HG03097 (cell line): ENCODE results near the gene ETV1.
"Not testable (repeated sequence)": the region's sequence is repeated elsewhere in the genome, so short reads cannot be mapped to it uniquely, and the experiment has no call there.

Source experiments
- ATAC-seq: cut with Tn5 transposase; IDR thresholded peaks from one replicate; pipeline ENCODE4 v1.9.1; 2021; ENCODE audit not compliant: unreplicated experiment, low FRiP score

Gene ETV1

DNA sequence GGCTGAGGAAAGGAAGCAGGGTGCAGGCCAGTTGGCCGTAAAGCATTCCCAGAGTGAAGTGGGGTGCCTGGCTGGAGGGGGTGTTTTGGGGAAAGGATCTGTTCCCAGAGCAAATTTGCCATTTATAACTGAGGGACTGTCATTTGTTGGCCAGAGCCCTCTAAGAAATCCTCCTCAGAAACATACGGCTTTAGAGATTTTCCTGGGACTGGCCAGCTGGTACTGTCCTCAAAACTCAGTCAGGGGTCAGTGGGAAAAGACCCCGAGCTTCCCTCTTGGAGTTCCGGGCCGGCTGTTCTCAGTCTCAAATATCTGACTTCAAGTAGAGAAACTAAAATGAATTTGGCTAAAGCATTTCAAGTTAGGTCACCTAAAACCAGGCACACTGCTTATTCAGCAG, 55.9 kb downstream of the ETV1 start:
- ATAC-seq: no peak

GRCh38 chr7:13933091-13933490, 56.4 kb downstream of the ETV1 start:
- no peak for ATAC-seq

- no peak for ATAC-seq
These were observed 57.3 kb downstream of the ETV1 start for GRCh38 chr7:13932131-13932530.

DNA sequence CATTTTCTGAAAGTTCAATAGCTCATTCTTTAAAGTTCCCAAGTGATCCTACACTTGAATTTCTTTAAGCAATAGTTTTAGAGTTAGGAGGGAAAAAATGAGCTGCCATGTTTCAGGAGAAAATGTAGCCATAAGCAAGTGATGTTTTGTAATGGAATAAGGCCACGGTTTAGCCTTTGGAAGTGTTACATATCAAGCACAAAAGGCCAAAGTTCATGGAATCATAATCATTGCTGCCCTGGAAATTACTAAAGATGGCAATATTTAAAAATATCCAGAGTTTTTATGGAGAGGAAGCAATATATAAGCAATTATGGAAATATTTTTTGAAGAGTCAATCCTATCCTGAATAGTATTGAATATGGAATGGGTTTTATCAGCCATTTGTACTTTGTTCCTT, 68.4 kb downstream of the ETV1 start:
- no peak for ATAC-seq

- no peak for ATAC-seq
These were observed 69.3 kb downstream of the ETV1 start for GRCh38 chr7:13920053-13920697.

DNA sequence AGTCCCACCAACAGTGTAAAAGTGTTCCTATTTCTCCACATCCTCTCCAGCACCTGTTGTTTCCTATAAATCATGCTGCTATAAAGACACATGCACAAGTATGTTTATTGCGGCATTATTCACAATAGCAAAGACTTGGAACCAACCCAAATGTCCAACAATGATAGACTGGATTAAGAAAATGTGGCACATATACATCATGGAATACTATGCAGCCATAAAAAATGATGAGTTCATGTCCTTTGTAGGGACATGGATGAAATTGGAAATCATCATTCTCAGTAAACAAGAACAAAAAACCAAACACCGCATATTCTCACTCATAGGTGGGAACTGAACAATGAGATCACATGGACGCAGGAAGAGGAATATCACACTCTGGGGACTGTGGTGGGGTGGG, 71.1 kb downstream of the ETV1 start:
- not testable (repeated sequence) for ATAC-seq

GRCh38 chr7:13917103-13917502, 72.4 kb downstream of the ETV1 start:
- not testable (repeated sequence) for ATAC-seq

DNA sequence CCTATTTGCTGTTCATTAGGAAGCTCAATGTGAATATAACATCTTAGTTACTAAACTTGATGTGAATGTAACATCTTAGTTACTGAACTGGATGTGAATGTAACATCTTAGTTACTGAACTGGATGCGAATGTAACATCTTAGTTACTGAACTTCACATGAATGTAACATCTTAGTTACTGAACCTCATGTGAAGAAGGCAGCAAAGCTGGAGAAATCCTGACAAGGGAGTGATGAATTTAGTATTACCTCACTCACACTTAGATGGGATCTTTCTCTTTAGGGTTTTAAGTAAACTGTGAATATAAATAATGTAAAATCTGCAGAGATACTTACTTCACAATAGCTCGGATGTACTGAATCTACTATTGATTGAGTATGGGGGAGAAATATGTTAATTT, 73.6 kb downstream of the ETV1 start:
- ATAC-seq: no peak

DNA sequence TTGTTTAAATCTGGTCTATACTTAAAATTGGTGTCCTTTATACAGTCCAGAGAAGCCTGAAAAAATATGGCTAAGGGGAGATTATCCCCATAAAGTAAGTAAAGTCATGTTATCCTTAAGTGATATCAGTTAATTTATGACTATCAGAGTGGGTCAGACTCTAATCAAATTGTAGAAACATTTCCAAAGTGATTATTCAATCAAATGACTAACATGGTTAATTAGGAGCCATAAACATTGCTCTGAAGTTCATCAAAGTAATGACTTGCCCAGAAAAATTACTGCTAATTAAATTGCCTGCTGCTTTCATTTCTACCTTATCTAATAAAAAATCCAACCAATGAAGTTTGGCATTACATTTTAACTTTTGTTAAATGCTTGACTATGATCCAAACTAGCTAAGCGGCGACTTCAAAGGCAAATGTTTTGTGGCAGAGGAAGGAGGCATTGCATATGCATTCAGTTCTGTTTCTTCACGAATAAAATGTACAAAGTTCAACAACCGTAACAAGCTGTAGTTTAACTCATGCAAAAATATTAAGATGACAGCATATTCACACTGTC, 76.7 kb downstream of the ETV1 start:
- ATAC-seq: no peak

DNA sequence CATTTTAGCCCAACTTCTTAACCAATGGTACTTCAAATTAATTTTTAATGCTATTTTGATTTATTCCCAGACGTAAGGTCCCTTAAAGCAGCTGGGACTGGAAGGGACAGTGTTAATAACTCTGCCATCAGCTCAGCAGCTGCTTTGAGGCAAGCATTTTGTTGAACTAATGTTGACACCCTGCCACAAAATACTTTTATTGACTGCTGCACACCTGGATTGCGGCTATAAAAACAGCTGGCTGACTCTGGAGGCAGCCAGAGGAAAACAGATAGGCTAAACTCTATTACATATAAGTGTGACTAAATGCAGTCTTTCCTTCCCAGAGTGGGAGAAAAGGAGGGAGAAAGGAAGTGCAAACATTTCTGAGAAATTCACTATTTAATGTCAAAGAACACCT, 77.6 kb downstream of the ETV1 start:
- ATAC-seq: no peak

DNA sequence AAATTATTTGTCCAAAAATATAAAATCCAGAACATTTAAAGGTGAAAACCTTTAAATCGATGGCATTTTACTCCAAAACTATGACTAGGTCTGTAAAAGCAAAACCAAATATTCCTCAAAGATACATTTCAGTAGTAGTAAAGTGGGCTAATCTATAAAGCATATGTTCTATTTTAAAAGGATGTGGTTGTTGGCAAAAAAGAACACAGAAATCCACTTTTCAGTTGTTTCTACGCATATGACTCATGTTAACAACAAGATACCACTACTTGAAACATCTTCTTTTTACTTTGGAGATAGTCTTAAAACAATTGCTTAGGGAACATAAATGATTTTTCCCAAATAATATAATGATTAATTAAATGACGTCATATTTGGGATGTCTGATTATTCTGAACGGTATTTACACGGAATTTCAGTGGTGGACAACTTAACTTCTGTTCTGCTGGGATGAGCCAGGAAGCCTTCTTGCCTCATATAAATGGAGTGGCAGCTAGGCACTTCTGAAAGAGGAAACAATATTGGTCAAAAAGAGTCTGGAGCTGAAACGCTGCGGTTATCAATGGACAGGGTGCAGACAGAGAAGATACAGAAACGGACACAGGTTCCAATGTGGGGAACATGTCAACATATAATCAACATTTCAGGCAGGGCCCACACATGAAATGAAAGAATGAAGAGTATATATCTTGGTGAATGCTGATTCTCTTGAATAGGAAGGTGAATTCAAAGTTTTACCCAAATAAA, 78.5 kb downstream of the ETV1 start:
- no peak for ATAC-seq

DNA sequence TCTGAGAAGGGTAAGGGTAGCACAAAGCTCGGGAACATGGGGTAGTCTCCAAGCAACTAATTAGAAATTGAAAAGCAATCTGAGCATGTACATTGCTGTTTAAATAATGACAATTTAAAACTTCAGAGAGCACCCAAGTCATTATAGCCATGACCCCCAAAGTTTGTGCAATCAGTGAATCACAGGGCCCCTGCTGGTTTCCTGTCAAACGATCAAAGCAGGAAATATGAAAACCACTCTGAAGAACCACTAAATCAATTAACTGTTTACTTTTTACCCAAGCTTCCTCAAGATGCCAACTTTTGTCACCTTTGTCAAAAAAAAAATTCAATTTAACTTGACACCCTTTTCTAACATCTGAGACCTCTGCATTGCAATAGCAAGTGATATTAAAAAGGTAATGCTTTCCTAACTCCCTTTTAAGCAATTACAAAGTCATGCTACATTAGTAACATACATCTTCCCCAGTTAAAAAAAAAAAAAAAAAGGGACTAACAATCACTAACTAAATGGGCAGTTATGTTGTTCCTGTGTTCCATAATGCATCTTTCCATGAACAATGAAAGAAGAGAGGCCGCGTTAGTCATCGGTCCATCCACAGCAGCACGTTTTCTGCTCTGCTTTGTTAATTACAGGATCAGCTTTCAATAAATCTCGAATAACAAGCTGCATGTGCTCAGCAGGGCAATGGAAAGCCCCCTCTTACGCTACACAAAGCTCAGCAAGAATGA, 80.6 kb downstream of the ETV1 start:
- no peak for ATAC-seq

GRCh38 chr7:13907831-13908230, 81.6 kb downstream of the ETV1 start:
- ATAC-seq: no peak

DNA sequence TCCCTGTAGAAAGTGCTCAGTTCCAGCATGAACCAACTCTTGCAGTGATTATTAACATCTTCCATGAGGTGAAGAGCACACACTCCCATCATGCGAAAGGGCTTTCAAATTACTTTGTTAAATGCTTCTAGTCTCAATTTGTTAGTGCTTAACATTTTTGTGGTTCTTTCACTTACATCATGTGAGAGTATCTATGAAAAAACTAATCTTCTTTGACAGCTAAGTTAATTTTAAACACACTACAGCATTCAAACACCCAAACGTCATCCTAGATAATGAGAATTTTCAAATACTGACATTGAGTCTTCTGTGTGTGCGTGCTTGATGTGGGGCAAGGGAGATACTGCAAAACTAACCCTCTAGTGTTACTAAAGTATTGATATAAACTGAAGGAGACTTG, 84.8 kb downstream of the ETV1 start:
- ATAC-seq: no peak

GRCh38 chr7:13904007-13904406, 85.5 kb downstream of the ETV1 start:
- ATAC-seq: no peak

DNA sequence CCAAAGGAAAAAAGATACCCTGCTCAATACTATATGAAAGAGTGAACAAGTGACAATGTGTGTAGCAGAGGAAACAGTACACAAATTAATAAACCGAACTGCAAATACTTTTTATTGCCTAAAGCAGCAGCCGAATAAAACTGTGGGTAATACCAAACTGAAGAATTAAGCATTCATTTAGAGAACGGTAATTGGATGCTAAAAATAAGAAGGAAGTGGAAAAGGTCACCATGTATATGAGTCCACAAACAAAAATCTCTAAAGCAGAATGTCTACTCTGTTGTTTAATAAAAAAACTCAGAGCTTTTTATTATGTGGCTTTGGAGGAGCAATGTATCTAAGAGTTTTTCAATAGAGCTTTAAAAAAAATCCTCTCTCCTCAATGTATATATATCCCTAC, 87.9 kb downstream of the ETV1 start:
- no peak for ATAC-seq

- no peak for ATAC-seq
These were observed 90.4 kb downstream of the ETV1 start for GRCh38 chr7:13898957-13899670.

GRCh38 chr7:13897819-13898218, 91.6 kb downstream of the ETV1 start:
- no peak for ATAC-seq

DNA sequence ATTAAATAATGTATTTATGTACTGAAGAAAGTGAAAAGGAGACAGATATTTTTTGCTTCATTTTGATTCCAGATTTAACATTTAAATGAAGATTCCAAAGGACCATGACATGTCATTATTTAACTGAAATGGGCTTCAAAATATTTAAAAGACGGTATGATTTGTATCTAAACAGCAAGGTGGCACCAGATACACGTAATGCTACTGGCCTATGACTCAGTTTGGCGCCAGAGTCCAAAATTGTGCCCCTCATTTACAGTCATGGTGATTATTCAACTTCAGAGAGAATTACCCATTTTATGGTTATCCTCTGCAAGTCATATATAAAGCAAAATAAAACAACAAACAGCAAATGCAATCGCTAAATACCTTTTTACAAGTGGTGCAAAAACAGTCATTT, 94.5 kb downstream of the ETV1 start:
- no peak for ATAC-seq

GRCh38 chr7:13894377-13894776, 95.1 kb downstream of the ETV1 start:
- ATAC-seq: no peak

- no peak for ATAC-seq
These were observed 98.7 kb downstream of the ETV1 start for GRCh38 chr7:13890793-13891192.
